Measurements from ENCODE around the gene CTNNAL1.
"Not testable (repeated sequence)": the region's sequence is repeated elsewhere in the genome, so short reads cannot be mapped to it uniquely, and the experiment has no call there.

The CTNNAL1 gene

GRCh38 chr9:108921200-108921599 is 92.1 kb downstream of the CTNNAL1 start:
- no peak for DNase-seq

- DNase-seq = not testable (repeated sequence)
Measured at GRCh38 chr9:108920401-108920800, 92.9 kb downstream of the CTNNAL1 start.

GRCh38 chr9:108919517-108919916 is 93.8 kb downstream of the CTNNAL1 start:
- DNase-seq = no peak

- peak; percentile 5 for DNase-seq
Measured at GRCh38 chr9:108913391-108913790, 99.9 kb downstream of the CTNNAL1 start.

DNA sequence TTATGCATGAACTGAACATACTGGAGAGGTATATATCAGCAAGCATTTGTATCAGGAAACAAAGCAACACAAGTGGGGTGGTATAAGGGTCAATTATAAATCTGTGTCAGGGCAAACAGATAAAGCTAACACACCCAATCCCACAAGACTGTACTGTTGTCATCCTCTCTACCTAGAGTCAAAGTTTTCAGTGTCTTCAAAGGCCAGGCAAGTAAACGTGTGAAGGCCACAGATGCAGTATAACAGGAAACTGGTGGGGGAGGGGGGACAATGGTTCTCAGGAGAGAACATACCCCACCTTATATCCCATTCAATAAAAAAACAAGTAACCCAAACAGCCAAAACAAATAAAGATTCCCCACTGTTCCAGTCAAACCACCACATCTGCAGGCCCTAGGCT is 101.5 kb downstream of the CTNNAL1 start:
- no peak for DNase-seq

DNA sequence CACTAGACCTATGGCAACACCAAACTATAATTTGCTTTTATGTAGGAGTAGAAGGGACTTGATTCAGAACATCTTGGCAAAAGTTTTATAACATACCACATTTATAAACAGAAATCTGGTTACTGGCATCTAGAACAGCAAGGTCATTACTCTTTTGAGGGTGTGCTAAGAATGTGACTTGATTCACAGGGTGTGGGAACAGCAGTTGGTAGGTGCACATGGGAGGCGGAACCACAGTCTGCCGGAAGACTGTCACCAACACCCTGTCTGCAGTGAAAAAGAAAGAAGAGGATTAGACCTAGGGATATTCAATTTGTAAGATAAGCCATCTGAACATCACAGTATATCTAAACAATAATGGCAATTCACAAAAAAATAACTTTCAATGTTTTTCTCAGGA is 102.4 kb downstream of the CTNNAL1 start:
- no peak for DNase-seq

DNA sequence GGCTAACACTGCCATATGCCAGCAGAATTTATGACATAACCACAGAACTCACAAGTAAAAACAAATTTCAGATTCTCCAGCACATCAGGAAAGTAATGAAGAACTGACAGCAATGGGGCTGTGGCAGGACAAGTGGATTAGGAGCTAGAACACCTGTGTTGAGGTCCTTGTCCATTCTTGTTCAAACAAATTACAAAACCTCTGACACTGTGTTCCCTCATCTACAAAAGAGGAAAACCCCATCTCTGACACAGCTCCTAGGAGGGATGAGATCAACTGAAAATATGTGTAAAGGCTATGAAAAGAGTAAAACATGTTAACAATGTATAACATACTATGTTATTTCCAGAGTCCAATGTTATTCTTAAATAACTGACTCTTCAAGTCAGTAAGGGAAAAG is 102.9 kb downstream of the CTNNAL1 start:
- no peak for DNase-seq

GRCh38 chr9:108905494-108905893 is 107.8 kb downstream of the CTNNAL1 start:
- DNase-seq = no peak

GRCh38 chr9:108904161-108904560 is 109.1 kb downstream of the CTNNAL1 start:
- no peak for DNase-seq

DNA sequence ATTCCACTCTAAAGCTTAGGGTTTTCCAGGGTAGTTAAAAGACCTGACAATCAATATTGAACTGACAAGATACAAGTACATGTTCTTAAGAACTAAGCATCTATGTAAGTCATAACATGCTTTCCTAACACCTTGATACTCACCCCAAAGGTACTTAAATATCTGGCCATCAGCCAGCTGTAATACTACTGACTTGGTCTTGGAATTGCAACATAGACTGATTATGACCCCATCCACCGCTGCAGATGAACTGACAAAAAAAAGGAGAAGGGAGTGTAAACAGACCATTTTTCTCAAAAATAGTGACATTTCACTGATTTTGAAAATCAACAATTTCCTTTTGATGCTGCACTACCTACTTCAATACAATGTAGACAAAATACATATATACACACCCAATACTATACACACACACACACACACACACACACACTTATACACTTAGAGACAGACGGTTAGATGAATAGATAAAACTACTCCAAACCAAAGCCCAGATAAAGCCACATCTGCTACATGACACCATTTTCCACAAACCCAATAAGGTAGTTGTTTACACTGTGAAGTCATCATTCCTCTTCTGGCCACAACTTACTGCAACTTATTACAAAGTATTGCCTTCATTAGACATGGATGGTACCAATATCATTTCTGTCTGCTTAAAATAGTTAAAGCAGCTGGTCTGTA is 109.7 kb downstream of the CTNNAL1 start:
- no peak for DNase-seq

GRCh38 chr9:108900176-108900575 is 113.1 kb downstream of the CTNNAL1 start:
- no peak for DNase-seq

DNA sequence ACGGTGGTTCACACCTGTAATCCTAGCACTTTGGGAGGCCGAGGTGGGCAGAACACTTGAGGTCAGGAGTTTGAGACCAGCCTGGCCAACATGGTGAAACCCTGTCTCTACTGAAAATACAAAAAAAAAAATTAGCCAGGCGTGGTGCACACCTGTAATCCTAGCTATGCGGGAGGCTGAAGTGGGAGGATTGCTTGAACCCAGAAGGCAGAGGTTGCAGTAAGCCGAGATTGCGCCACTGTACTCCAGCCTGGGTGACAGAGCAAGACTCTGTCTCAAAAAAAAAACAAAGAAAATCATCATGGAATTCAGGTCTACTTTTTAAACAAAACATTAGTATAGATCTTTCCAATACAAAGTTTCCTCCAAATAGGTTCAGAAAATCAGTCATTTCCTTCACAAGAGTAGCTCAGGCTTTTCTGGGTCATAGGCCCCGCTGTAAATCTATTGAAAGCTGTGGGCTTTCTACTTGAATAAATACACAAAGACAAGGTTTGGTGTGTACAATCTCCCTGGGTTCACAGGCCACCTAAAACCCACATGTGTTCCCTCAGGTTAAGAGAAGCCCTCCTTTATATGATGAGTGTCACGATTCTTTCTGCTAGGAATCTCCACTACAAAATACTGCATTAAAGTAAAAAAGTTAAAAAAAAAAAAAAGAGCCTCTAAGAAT is 114.1 kb downstream of the CTNNAL1 start:
- not testable (repeated sequence) for DNase-seq

GRCh38 chr9:108897324-108898096 is 115.8 kb downstream of the CTNNAL1 start:
- DNase-seq = no peak

DNA sequence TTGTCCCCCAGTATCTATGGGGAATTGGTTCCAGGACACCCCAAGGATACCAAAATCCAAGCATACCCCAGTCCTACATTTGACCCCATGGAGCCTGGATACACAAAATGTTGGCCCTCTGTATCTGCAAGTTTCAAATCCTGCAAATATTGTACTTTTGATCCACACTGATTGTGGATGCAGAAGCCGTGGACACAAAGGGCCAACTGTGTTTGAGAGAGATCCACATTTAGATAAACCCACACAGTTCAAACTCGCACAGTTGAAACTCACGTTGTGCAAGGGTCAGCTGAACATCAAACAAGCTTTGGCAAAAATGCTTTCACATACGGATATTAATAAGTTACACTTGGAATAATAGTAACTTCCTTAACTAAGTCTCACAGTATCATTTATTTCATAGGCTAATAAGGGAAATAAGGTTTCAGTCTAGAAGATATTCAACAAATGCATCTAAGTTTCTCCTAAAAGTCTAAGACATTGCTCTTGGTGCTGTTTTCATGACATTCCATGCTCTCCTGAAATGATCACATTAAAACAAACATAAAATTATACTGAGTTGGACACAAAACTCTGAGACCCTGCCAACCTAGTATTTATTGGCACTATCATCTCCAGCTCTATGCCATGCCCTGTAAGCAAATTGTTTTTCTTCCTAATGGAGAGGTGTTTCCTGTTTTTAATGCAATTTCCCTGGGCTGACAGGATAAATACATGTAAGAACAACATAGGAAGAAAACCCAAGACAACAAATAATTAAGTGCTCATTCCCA is 118.9 kb downstream of the CTNNAL1 start:
- no peak for DNase-seq

All from fibroblast of skin of abdomen (primary cell).